H1 (cell line): ENCODE results near the gene NUP98. TPM values are rescaled to one million over a fixed set of nuclear protein-coding genes. Genes with fewer than 3 reads are reported as not detected.

Source experiments
- CTCF ChIA-PET: fragments of 300-600 bp; sonication (Branson Sonifier 250); formaldehyde crosslinking; loops from one replicate; lab custom pipeline; 2021; ENCODE audit not compliant: partially characterized antibody; lab: Charles Lee
- POLR2A ChIA-PET: fragments of 300-600 bp; sonication (Branson Sonifier 250); formaldehyde crosslinking; loops from one replicate; lab custom pipeline; 2021; ENCODE audit warnings: inconsistent platforms; ENCODE audit not compliant: partially characterized antibody; lab: Charles Lee
- DNase-seq, 2 experiments: peaks; one replicate each; pipeline versions ENCODE4 v3.0.0 to v3.0.0-alpha.2; 2010 to 2022; ENCODE audit warnings: low spot score in 2 of 2, low read depth in 1 of 2, mixed read lengths in 1 of 2
- FAIRE-seq: peaks from 2 replicates; lab custom pipeline; 2011; peaks lifted over from hg19 to GRCh38; lab: Jason Lieb, UNC
- H2AFZ ChIP-seq: 2 replicates; pipeline ENCODE4 v1.8.1; 2012; ENCODE audit warnings: low read length, inconsistent platforms
- H2AK5ac ChIP-seq: 2 replicates; pipeline ENCODE4 v1.6.1; 2013; ENCODE audit warnings: low read depth, low read length
- H2BK120ac ChIP-seq: replicated peaks from 2 replicates; pipeline ENCODE3; 2013; ENCODE audit warnings: low read depth, low read length, inconsistent platforms
- H2BK12ac ChIP-seq: 2 replicates; pipeline ENCODE4 v1.6.1; 2013; ENCODE audit warnings: low read depth, low read length
- H2BK15ac ChIP-seq: 2 replicates; pipeline ENCODE4 v1.6.1; 2013; ENCODE audit warnings: low read length
- H2BK20ac ChIP-seq: 2 replicates; pipeline ENCODE4 v1.6.1; 2013; ENCODE audit warnings: low read length
- H2BK5ac ChIP-seq: 2 replicates; pipeline ENCODE4 v1.6.1; 2013; ENCODE audit warnings: low read depth, low read length
- H3K14ac ChIP-seq: 2 replicates; pipeline ENCODE4 v1.6.1; 2013; ENCODE audit warnings: inconsistent platforms; ENCODE audit not compliant: insufficient read length
- H3K18ac ChIP-seq: 2 replicates; pipeline ENCODE4 v1.6.1; 2013; ENCODE audit warnings: low read length; ENCODE audit errors: extremely low read depth
- H3K23ac ChIP-seq: 2 replicates; pipeline ENCODE4 v1.6.1; 2013; ENCODE audit warnings: inconsistent platforms; ENCODE audit not compliant: insufficient read length
- H3K23me2 ChIP-seq: 2 replicates; pipeline ENCODE4 v1.6.1; 2013; ENCODE audit warnings: low read depth, low read length
- H3K27ac ChIP-seq: 2 replicates; pipeline ENCODE4 v1.6.1; 2011; ENCODE audit warnings: low read depth, low read length, inconsistent platforms
- H3K27me3 ChIP-seq, 4 experiments: replicated peaks in 1 of 4; 1 replicate in 1 of 4; 2 replicates in 3 of 4; pipeline versions ENCODE4 v1.6.1 to v1.8.1; 2011 to 2013; ENCODE audit warnings: low read length in 3 of 4, mild to moderate bottlenecking in 3 of 4, inconsistent platforms in 2 of 4, mixed read lengths in 2 of 4, moderate library complexity in 1 of 4; ENCODE audit not compliant: control insufficient read depth in 3 of 4, insufficient read depth in 3 of 4; ENCODE audit errors: extremely low read depth in 1 of 4
- H3K36me3 ChIP-seq, 4 experiments: 2 replicates each; pipeline versions ENCODE4 v1.6.1 to v1.8.1; 2011 to 2013; ENCODE audit warnings: mild to moderate bottlenecking in 4 of 4, low read length in 3 of 4, moderate library complexity in 2 of 4, control low read depth in 1 of 4, inconsistent platforms in 1 of 4; ENCODE audit not compliant: insufficient read depth in 4 of 4, control insufficient read depth in 2 of 4
- H3K4ac ChIP-seq: replicated peaks from 2 replicates; pipeline ENCODE3; 2013; ENCODE audit warnings: low read length, low read depth, mixed read lengths, inconsistent platforms; ENCODE audit not compliant: insufficient read length
- H3K4me1 ChIP-seq, 4 experiments: replicated peaks in 1 of 4; 1 replicate in 1 of 4; 2 replicates in 3 of 4; pipeline versions ENCODE4 v1.6.1 to v1.8.1; 2011 to 2013; ENCODE audit warnings: low read length in 3 of 4, inconsistent platforms in 2 of 4, mixed read lengths in 1 of 4; ENCODE audit not compliant: insufficient read depth in 4 of 4, control insufficient read depth in 3 of 4
- H3K4me2 ChIP-seq, 2 experiments: 2 replicates each; pipeline versions ENCODE4 v1.6.1 to v1.8.1; 2011 to 2013; ENCODE audit warnings: low read depth in 2 of 2, low read length in 2 of 2, control low read depth in 1 of 2, inconsistent platforms in 1 of 2, mild to moderate bottlenecking in 1 of 2; ENCODE audit not compliant: insufficient read depth in 1 of 2
- H3K4me3 ChIP-seq, 4 experiments: fragments of 200-600, 300-600 bp in 1 of 4; sonication (generic), shearing (Covaris generic), sonication (Bioruptor Twin) in 1 of 4; 2 replicates each; pipeline versions ENCODE4 v1.5.1 to v1.8.1; 2011 to 2016; ENCODE audit warnings: low read length in 4 of 4, low read depth in 3 of 4, control low read depth in 2 of 4, inconsistent platforms in 2 of 4, mild to moderate bottlenecking in 2 of 4, mixed read lengths in 1 of 4, moderate library complexity in 1 of 4; ENCODE audit not compliant: insufficient read depth in 2 of 4; ENCODE audit errors: extremely low read depth in 1 of 4
- H3K56ac ChIP-seq: replicated peaks from 2 replicates; pipeline ENCODE3; 2013; ENCODE audit warnings: low read depth, mild to moderate bottlenecking, mixed read lengths, low read length, inconsistent platforms; ENCODE audit not compliant: insufficient read length
- H3K79me1 ChIP-seq: 2 replicates; pipeline ENCODE4 v1.6.1; 2013; ENCODE audit warnings: low read depth, low read length, control low read depth
- H3K79me2 ChIP-seq, 2 experiments: 2 replicates each; pipeline versions ENCODE4 v1.6.1 to v1.8.1; 2012 to 2013; ENCODE audit warnings: low read length in 2 of 2, mild to moderate bottlenecking in 2 of 2, inconsistent platforms in 1 of 2; ENCODE audit not compliant: insufficient read depth in 2 of 2, control insufficient read depth in 1 of 2
- H3K9ac ChIP-seq, 4 experiments: replicated peaks in 1 of 4; 1 replicate in 1 of 4; 2 replicates in 3 of 4; pipeline versions ENCODE4 v1.6.1 to v1.8.1; 2011 to 2013; ENCODE audit warnings: low read depth in 3 of 4, low read length in 3 of 4, control low read depth in 2 of 4, mild to moderate bottlenecking in 2 of 4, moderate library complexity in 2 of 4, inconsistent platforms in 1 of 4; ENCODE audit errors: extremely low read depth in 1 of 4
- H3K9me3 ChIP-seq, 2 experiments: 2 replicates each; pipeline versions ENCODE4 v1.6.1 to v1.8.1; 2012 to 2013; ENCODE audit warnings: mild to moderate bottlenecking in 2 of 2, moderate library complexity in 2 of 2, control low read depth in 1 of 2, inconsistent platforms in 1 of 2, low read depth in 1 of 2, low read length in 1 of 2, mixed read lengths in 1 of 2; ENCODE audit not compliant: insufficient read depth in 2 of 2
- H4K20me1 ChIP-seq, 2 experiments: replicated peaks in 1 of 2; 2 replicates each; pipeline versions ENCODE3 to v1.8.1; 2011 to 2013; ENCODE audit warnings: inconsistent platforms in 2 of 2, low read length in 2 of 2, mild to moderate bottlenecking in 1 of 2; ENCODE audit not compliant: insufficient read depth in 2 of 2, control insufficient read depth in 1 of 2
- H4K5ac ChIP-seq: 2 replicates; pipeline ENCODE4 v1.6.1; 2013; ENCODE audit warnings: low read length, low read depth, mixed read lengths, inconsistent platforms; ENCODE audit not compliant: insufficient read length
- H4K8ac ChIP-seq: 2 replicates; pipeline ENCODE4 v1.8.0; 2013; ENCODE audit warnings: mild to moderate bottlenecking, moderate library complexity, low read length, inconsistent platforms; ENCODE audit not compliant: insufficient read depth; ENCODE audit errors: extremely low read depth
- H4K91ac ChIP-seq: replicated peaks from 2 replicates; pipeline ENCODE3; 2013; ENCODE audit warnings: low read length, mixed read lengths, inconsistent platforms; ENCODE audit not compliant: insufficient read length
- BCL11A ChIP-seq, 2 experiments: IDR thresholded peaks; one replicate each; pipeline ENCODE4 v1.6.1; 2011; ENCODE audit warnings: low read depth in 2 of 2, low read length in 2 of 2, mild to moderate bottlenecking in 2 of 2
- TAF1 ChIP-seq: IDR thresholded peaks from 2 replicates; pipeline ENCODE4 v1.6.1; 2011; ENCODE audit warnings: mild to moderate bottlenecking, low read depth, low read length
- WGBS, 2 experiments: shearing (Covaris generic) in 1 of 2; methylation state at CpG; one replicate each; pipeline versions ENCODE4 v1.1.6 to v1.1.7; 2013 to 2015; ENCODE audit warnings: low lambda C conversion rate in 2 of 2, mixed read lengths in 2 of 2, inconsistent platforms in 1 of 2, low coverage in 1 of 2, missing lambda C conversion rate in 1 of 2; ENCODE audit not compliant: insufficient replicate concordance in 2 of 2, insufficient coverage in 1 of 2, insufficient read length in 1 of 2; ENCODE audit errors: extremely low coverage in 1 of 2, missing lambda C conversion rate in 1 of 2; 5-methylcytosine and 5-hydroxymethylcytosine counted together
- polyA plus RNA-seq, 7 experiments: library from polyadenylated mRNA; depleted of rRNA in 3 of 7; stranded (reverse) in 5 of 7; unstranded in 2 of 7; fragments of >200 nt in 5 of 7; fragments of 200-250 nt in 2 of 7; gene quantifications; 1 replicate in 5 of 7; 2 replicates in 1 of 7; 4 replicates in 1 of 7; pipeline versions ENCODE4 v1.2.1 to v1.2.3, GENCODE V29; 2011 to 2013; ENCODE audit warnings: missing spikeins in 2 of 7, mixed read lengths in 2 of 7
- total RNA-seq: library from RNA; stranded (reverse); fragmentation: NEBNext Ultra II Directional; extraction: Animal tissue kit (Norgen Biotek cat#: 25700); gene quantifications from 2 replicates; pipeline ENCODE4 v1.2.1, GENCODE V29; 2021

The NUP98 gene
- total and polyA plus RNA-seq, 2 of the 8 experiments (the other 6 are each of a cell fraction or from before 2014, with no cell fraction given): 98.6 to 261 TPM

GRCh38 chr11:3710485-3711259 is 86.7 kb downstream of the NUP98 start:
- Histone ChIP-seq H2BK12ac (no peak overlapping the region), H3K79me2 (peaks cover 0 to 11% of the 10 kb centered on the region in 2 experiments; a peak in 1 of 4 replicates), H3K18ac (no peak overlapping the region), H3K4me2 (peak overlapping the region; percentile 14 to 62), H3K4me1 (peaks cover 0 to 11% (median 4%) of the 10 kb centered on the region in 4 experiments; a peak in 4 of 7 replicates), H2AFZ (no peak overlapping the region), H2BK5ac (no peak overlapping the region), H3K4ac (no peak overlapping the region), H4K20me1 (peaks cover 0 to 1% of the 10 kb centered on the region in 2 experiments), H3K27me3 (no peaks in the 10 kb centered on the region), H4K5ac (no peak overlapping the region), H3K27ac (no peak overlapping the region), H2BK20ac (no peak overlapping the region), H3K9ac (no peak overlapping the region), H3K14ac (no peak overlapping the region), H2BK15ac (no peak overlapping the region), H3K56ac (no peak overlapping the region), H3K79me1 (no peaks in the 10 kb centered on the region; the same call in 1 of the 2 replicates), H4K91ac (no peak overlapping the region), H3K4me3 (peak overlapping the region in 1 of 4 experiments; percentile 44; a peak in 2 of 8 replicates), H2BK120ac (no peak overlapping the region), H3K9me3 (no peaks in the 10 kb centered on the region), H3K23ac (no peak overlapping the region), H3K36me3 (peaks cover 8 to 68% (median 36%) of the 10 kb centered on the region in 4 experiments; a peak in 7 of 8 replicates), H2AK5ac (no peak overlapping the region), H4K8ac (0 out of 2 replicates have a peak overlapping the region, but pooled peaks have one; percentile 77), H3K23me2 (no peaks in the 10 kb centered on the region)
- DNase-seq (no peak), FAIRE-seq (no peak)
- ChIA-PET CTCF (interaction anchor here (0.5 to 1.4 kb wide), 6 partner anchors 9 to 99 kb away, joined by 3 to 5 read pairs (median 4); partner anchors contain the start of gene PGAP2), POLR2A (interaction anchor here (0.6 to 1.2 kb wide), 6 partner anchors 11 to 122 kb away, joined by 3 to 5 read pairs (median 4); no protein-coding TSS in a partner anchor)
- 79% methylated on average over 4 of the region's 4 CpGs; no CpG with 5 or more reads in 1 of the 2 experiments for WGBS, 2 experiments
- TF ChIP-seq BCL11A (IDR thresholded peaks at IDR 0.05; ENCODE audit: low read depth in 2 of 2, low read length in 2 of 2) (no peak), TAF1 (no peak)
